Measurements from ENCODE around the gene AHCYL2. TPM values are rescaled to one million over a fixed set of nuclear protein-coding genes. Genes with fewer than 3 reads are reported as not detected.

AHCYL2 gene
- total and polyA plus RNA-seq, 12 donors = 6.6 to 57.1 (median 21.7) TPM

DNA sequence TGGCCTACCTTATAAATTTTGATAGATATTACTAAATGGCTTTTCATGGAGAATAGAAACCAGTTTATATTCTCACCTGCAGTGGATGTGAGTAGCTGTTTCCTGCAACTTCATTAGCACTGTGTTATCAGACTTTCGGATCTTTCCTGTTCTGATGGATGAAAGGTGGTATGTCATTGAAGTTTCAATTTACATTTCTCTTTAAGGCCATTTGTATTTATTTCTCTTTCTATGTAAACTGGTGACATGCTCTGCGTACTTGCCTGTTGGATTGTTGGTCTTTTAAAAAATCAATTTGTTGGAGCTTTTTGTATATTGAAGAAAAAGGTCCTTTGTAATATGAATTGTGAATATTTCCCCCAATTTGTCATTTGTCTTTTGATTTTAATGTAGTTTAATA, 113.6 kb downstream of the AHCYL2 start:
- no peak for DNase-seq
- H3K9me3 ChIP-seq (replicated peaks in 1 of 3) = no peaks in the 10 kb centered on the region
- H3K4me3 ChIP-seq = no peak overlapping the region
- intact Hi-C loops (cut with DNase I) = no loop called here
- 96 to 100% (median 98%) methylated on average over 2 of the region's 2 CpGs for WGBS, 4 donors
- TF ChIP-seq, protein P1, sequence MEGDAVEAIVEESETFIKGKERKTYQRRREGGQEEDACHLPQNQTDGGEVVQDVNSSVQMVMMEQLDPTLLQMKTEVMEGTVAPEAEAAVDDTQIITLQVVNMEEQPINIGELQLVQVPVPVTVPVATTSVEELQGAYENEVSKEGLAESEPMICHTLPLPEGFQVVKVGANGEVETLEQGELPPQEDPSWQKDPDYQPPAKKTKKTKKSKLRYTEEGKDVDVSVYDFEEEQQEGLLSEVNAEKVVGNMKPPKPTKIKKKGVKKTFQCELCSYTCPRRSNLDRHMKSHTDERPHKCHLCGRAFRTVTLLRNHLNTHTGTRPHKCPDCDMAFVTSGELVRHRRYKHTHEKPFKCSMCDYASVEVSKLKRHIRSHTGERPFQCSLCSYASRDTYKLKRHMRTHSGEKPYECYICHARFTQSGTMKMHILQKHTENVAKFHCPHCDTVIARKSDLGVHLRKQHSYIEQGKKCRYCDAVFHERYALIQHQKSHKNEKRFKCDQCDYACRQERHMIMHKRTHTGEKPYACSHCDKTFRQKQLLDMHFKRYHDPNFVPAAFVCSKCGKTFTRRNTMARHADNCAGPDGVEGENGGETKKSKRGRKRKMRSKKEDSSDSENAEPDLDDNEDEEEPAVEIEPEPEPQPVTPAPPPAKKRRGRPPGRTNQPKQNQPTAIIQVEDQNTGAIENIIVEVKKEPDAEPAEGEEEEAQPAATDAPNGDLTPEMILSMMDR (IDR thresholded peaks at IDR 0.05) = no peak
- no peak for TF ChIP-seq POLR2A (IDR thresholded peaks at IDR 0.05)
- H3K36me3 ChIP-seq (replicated peaks in 1 of 2) = no peaks in the 10 kb centered on the region
- H3K27me3 ChIP-seq = no peaks in the 10 kb centered on the region
- H3K4me1 ChIP-seq (replicated peaks in 1 of 2) = no peaks in the 10 kb centered on the region
- no peak overlapping the region for H3K27ac ChIP-seq

DNA sequence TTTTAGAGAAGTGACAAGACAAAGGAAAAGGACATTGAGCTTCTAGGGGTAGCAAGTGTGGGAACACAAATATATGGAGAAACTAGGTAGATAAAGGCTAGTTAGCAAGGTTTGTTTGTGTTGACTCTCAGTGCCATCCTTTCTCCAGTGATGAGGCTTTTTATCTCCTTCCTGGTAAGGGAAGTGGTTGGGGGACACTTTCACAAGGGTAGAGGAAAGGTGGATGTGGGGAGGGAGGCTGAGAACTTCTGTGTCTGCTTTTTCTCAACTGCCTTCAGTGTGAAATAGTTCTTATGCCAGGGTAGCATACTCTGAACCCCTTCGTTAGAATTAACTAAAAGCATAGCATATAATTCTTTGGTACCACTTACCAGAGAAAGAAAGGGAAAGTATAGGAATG, 116.4 kb downstream of the AHCYL2 start:
- H3K27me3 ChIP-seq = no peaks in the 10 kb centered on the region
- H3K9me3 ChIP-seq (replicated peaks in 1 of 3) = no peaks in the 10 kb centered on the region
- no peak overlapping the region for H3K4me3 ChIP-seq
- no peak for TF ChIP-seq POLR2A (IDR thresholded peaks at IDR 0.05)
- TF ChIP-seq, protein P1 (IDR thresholded peaks at IDR 0.05) = no peak
- H3K4me1 ChIP-seq (replicated peaks in 1 of 2) = no peaks in the 10 kb centered on the region
- intact Hi-C loops (cut with DNase I) = no loop called here
- no peak overlapping the region for H3K27ac ChIP-seq
- 72 to 78% (median 77%) methylated on average over 1 of the region's 1 CpG for WGBS, 4 donors
- no peaks in the 10 kb centered on the region for H3K36me3 ChIP-seq (replicated peaks in 1 of 2)
- DNase-seq = no peak

DNA sequence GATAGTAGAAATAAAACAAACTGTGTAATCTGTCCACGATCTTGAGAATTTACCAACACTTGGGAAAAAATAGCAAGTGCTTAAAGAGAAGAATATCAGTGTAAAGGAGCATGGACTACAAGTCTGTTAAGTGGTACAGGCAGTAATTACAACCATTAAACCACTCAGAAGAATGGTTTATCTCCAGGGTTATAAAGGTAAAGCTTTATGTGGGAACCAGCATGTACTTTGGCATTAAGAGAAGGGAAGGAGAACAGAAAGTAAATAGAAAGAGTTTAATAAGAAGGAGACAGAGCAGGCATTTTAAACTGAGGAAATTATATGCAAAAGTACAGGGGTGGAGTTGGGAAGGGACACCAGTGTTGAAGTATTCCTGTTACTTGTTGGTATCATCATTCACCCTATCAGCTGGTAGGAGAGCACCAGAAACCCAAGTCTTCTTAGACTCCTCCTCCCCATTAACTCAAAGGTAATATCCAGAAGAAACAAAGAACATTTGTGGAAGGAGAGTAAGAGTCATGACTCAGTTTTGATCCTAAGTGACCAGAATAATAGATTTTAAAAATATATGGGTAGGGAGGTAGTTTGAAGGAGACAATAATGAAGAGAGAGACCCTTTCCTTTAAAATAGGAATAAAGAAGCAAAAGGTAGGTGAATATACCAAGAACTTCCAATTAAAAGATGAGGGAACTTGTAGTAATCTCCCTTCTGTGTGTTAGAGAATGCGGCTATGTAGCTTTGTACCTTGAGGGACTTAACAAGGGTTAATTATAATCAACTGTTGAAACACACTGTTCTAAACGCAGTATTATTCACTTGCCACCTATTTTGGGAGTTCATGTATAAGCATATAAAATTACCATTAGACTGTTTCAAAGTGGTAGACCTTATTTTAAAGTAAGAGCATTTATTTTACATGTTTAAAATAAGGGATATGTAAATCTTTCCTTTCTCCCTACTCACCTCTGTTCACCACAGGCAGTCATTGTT, 117.3 kb downstream of the AHCYL2 start:
- Histone ChIP-seq H3K4me3 (no peak overlapping the region), H3K4me1 (replicated peaks in 1 of 2) (no peaks in the 10 kb centered on the region), H3K27ac (no peak overlapping the region), H3K27me3 (no peaks in the 10 kb centered on the region), H3K36me3 (replicated peaks in 1 of 2) (no peaks in the 10 kb centered on the region), H3K9me3 (replicated peaks in 1 of 3) (no peaks in the 10 kb centered on the region)
- intact Hi-C loops (cut with DNase I) = no loop called here
- TF ChIP-seq, protein P1 (IDR thresholded peaks at IDR 0.05) = no peak
- TF ChIP-seq POLR2A (IDR thresholded peaks at IDR 0.05) = no peak
- no peak for DNase-seq
- 59 to 67% (median 60%) methylated on average over 3 of the region's 3 CpGs for WGBS, 4 donors

DNA sequence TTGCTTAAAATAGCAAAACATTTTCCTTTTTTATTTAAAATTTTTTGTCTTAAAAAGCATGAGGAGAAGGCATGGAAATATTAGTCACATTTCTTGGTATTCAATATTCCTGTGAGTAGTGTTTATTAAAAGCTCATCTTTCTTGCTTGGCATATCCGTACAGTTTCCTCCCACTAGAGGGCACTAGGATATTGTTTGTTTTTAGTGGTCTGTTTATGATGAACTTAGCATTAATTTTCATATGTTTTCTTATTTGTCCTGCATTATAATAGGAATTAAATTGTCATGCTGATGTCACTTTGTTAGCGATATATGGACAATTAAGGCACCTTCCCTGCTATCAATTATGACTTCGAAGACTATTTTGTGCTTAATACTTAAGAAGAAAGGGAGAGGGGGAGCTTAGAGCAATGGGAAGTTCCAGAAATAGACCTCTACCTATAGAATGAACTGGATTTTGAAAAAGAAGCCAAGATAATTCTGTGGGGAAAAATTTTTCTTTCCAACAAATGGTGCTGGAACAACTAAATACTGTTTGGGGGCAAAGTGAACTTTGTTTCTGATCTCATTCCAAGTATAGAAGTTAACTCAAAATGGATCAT, 118.4 kb downstream of the AHCYL2 start:
- H3K9me3 ChIP-seq (replicated peaks in 1 of 3) = no peaks in the 10 kb centered on the region

More for the DNA sequence above, 118.4 kb downstream of the AHCYL2 start:
- Histone ChIP-seq H3K27ac (no peak overlapping the region), H3K36me3 (replicated peaks in 1 of 2) (no peaks in the 10 kb centered on the region), H3K4me3 (no peak overlapping the region), H3K27me3 (no peaks in the 10 kb centered on the region), H3K4me1 (replicated peaks in 1 of 2) (no peaks in the 10 kb centered on the region)
- no peak for TF ChIP-seq POLR2A (IDR thresholded peaks at IDR 0.05)
- TF ChIP-seq, protein P1 (IDR thresholded peaks at IDR 0.05) = peak; percentile 49 to 71 (median 63)
- 29 to 36% (median 32%) methylated on average over 3 of the region's 3 CpGs for WGBS, 4 donors
- peak in 1 of 7 donors; percentile 10 for DNase-seq
- intact Hi-C loops (cut with DNase I) = no loop called here

Measured in adrenal gland (tissue), 12 donors.